Measurements from ENCODE around the gene NUDCD3.

NUDCD3 gene

DNA sequence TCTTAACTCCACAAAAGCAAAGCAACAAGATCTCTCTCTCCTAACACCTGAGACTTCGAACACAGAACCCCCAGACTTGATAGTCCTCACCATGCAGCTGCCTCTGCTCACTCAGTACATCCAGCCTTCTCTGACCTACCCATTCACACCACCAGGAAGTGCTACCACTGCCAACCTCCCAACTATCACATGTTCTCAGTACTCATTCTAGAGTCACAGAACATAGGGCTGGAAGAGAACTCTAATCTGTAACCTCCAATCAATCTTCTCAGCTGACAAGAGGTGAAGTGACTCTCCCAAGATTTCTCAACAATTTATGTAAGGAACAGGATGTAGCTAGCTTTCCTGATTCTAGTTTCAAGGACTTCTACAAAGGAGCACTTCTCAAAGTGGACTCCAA, 3.8 kb downstream of the NUDCD3 start:
- no peak overlapping the region for H3K27ac ChIP-seq
- TF ChIP-seq, protein P1, sequence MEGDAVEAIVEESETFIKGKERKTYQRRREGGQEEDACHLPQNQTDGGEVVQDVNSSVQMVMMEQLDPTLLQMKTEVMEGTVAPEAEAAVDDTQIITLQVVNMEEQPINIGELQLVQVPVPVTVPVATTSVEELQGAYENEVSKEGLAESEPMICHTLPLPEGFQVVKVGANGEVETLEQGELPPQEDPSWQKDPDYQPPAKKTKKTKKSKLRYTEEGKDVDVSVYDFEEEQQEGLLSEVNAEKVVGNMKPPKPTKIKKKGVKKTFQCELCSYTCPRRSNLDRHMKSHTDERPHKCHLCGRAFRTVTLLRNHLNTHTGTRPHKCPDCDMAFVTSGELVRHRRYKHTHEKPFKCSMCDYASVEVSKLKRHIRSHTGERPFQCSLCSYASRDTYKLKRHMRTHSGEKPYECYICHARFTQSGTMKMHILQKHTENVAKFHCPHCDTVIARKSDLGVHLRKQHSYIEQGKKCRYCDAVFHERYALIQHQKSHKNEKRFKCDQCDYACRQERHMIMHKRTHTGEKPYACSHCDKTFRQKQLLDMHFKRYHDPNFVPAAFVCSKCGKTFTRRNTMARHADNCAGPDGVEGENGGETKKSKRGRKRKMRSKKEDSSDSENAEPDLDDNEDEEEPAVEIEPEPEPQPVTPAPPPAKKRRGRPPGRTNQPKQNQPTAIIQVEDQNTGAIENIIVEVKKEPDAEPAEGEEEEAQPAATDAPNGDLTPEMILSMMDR (conservative IDR thresholded peaks at IDR 0.05), result no peak

DNA sequence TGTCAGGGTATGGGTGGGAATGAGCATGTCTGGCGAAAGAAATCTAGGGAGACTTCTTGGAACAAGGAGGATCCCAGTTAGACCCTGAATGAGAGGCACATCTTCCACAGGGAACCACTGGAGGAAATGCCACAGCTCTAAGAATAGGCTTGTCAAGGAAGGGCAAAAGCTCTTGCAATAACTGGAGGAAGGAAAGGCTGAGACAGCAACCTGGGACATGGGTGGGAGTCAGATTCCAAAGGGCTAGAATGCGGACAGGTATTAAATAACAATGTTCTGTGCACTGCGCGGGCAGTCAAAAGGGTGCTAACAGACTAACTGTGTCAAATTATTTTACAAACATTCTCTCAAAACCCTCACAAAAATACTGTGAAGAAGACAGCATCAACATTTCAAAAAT, 4.5 kb downstream of the NUDCD3 start:
- H3K27ac ChIP-seq, result no peak overlapping the region
- TF ChIP-seq, protein P1 (conservative IDR thresholded peaks at IDR 0.05), result no peak

DNA sequence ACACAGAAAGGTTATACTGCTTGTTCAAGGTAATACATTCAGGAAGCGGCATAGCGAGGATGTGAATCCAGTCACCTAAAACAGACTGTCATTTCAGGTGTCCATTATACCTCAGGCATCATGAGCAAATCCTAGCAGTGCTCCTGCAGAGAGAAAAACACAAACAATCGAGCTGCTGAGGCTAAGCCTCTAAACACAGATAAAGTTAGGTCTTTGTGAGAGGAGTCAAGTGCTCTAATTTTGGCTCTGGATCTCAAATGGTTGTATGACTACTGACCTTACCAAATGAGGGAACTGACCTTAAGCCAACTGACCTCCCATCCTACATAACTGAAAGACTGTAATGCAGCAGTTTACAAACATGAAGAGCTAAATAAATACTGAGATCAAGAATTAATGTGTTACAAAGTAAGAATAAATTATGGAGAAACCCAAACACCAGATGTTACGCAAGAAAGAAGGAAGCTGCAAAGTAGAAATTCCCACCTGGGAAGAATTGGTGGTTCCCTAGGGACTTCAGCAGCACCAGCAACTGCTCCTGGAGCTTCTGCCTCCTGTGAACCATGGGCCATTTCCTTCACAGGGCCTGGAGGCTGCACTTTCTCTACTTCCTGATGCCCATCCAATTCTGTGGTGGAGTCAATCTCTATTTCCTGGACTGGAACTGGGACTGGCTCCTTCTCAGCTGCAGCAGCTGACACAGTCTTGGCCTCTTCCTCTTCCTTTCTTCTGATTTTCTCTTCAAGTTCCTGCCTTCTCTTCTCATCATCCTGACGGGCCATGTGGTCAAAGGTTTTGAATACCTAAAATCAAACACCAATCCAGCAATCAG, 5.8 kb downstream of the NUDCD3 start:
- TF ChIP-seq, protein P1 (conservative IDR thresholded peaks at IDR 0.05), result no peak
- 0 out of 2 replicates have a peak overlapping the region, but pooled peaks have one; percentile 1 for H3K27ac ChIP-seq

DNA sequence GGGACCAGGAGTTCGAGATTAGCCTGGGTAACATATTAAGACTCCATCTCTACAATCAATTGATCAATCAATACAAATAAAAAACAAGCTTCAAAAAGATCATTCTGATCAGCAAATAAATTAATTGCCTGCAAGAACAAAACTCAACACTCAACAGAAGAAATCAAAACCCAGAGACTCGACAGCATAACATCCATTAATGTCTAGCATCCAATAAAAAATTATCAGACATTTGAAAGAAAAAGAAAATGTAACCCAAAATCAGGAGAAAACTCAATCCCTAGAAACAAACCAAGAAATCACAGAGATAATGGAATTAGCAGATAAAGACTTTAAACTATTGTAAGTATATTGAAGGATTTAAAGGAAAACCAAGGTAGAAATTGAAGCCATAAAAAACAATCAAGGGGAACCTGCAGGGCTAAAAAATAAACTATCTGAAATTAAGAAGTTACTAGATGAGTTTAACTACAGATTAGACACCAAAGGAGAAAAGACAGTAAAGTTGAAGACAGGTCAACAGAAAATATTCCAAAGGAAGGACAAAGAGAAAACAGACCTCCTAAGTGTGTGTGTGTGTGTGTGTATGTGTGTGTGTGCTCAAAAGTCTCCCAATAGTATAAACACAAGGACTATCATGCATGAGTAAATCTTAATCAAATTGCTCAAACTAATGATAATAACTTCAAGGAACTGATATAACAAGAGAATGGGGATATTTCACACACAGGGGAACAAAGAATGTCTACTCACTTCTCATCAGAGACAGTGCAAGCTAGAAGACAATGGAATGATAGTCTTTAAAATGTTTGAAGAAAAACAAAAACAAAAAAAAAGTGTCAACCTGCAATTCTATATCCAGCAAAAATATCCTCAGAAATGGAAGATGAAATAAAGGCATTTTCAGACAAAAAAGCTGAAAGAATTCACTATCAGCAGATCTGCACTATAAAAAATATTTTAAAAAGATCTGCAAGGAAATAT, 7.7 kb downstream of the NUDCD3 start:
- H3K27ac ChIP-seq, result no peak overlapping the region
- TF ChIP-seq, protein P1 (conservative IDR thresholded peaks at IDR 0.05), result no peak

DNA sequence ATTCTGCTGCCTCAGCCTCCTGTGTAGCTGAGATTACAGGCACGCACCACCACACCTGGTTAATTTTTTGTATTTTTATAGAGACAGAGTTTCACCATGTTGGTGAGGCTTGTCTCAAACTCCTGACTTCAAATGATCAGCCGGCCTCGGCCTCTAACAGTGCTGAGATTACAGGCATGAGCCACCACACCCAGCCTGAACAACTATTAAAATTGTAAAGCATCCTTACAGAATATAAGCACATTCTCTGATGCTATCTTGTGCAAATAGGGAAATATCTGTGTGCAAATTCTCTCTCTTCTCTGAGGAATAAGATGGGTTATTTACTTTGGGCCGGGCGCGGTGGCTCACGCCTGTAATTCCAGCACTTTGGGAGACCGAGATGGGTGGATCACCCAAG, 12.5 kb downstream of the NUDCD3 start:
- TF ChIP-seq, protein P1 (conservative IDR thresholded peaks at IDR 0.05), result no peak
- peak overlapping the region; percentile 13; the same call in 1 of the 2 replicates for H3K27ac ChIP-seq

DNA sequence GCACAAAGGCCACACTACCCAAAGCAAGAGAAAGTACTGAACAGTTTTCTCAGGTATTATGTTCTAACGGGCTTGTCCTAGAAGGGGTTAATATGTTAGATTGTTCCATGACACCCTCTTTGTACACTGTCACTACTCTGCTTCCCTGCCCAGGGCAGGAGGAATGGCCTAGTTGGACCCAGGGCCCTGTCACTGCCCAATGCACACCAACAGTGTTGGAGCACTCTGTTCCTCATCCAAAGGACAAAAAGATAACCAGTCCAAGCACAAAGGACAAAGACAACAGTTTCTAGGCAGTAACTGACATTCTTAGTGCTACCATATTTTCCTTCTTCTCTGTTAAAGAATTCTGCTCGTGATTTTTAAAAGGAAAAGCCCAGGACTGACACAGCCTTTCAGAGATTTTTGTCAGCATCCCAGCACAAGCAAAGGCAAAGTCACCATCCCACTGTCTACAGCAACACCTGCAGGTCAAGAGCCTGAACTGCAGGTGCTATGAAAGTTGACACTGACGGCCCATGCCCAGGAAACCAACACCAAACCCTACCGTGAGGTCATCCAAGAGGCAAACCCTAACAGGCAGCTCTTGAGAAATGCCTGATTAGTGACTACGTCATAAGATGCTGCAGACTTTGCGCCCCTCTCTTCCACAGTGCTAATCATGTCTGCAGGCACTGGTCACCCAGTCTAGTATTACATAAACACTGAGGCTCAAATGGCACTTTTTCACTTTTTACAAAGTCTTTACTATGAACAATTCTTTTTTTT, 13.2 kb downstream of the NUDCD3 start:
- H3K27ac ChIP-seq, result peak overlapping the region; percentile 13; the same call in 1 of the 2 replicates
- TF ChIP-seq, protein P1 (conservative IDR thresholded peaks at IDR 0.05), result peak; percentile 98
